ENCODE results near the gene TMPRSS6.

Gene TMPRSS6

GRCh38 chr22:37140686-37141323, 31.3 kb upstream of the TMPRSS6 start:
- no peak for DNase-seq (ENCODE audit: low spot score)

- DNase-seq (ENCODE audit: low spot score) = no peak
Measured at GRCh38 chr22:37139762-37140161, 30.2 kb upstream of the TMPRSS6 start.

- no peak for DNase-seq (ENCODE audit: low spot score)
Measured at GRCh38 chr22:37138849-37139561, 29.5 kb upstream of the TMPRSS6 start.

DNA sequence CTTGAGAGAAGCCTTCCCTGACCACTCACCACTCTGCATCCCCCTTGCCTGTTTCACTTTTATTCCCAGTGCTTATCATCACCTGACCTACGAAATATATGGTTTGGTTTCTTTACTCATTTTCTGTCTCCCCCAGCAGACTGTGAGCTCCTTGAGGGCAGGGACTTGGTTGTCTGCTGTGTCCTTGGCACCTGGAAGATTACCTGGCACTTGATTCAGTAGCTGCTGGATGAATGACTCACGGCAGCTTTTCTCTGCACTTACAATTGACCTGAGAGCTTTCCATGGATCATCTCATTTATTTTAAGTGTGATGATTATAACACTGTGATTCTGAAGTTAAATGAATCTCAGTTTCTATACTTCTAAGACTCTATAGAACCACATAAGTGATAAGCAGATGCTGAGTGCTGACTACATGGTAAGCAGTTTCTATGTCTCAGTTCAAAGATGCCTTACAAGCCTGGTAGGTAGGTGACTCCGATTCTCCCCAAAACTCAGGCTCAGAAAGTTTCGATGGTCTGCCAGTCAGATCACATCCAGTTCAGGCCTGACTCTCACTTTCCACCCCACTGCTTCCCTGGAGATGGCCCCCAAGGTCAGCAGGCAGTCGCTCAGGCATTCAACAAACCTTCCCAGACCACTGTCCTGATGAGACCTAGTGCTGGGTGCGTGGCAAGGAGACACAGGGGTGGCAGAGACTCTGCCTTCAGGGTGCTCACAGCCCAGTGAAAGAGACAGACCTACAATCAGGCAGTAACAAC, 28.6 kb upstream of the TMPRSS6 start:
- DNase-seq (ENCODE audit: low spot score) = no peak

- DNase-seq (ENCODE audit: low spot score) = no peak
Measured at GRCh38 chr22:37137131-37137530, 27.6 kb upstream of the TMPRSS6 start.

GRCh38 chr22:37135023-37135422, 25.5 kb upstream of the TMPRSS6 start:
- no peak for DNase-seq (ENCODE audit: low spot score)

- no peak for DNase-seq (ENCODE audit: low spot score)
Measured at GRCh38 chr22:37133304-37134018, 23.9 kb upstream of the TMPRSS6 start.

- DNase-seq (ENCODE audit: low spot score) = no peak
Measured at GRCh38 chr22:37132773-37133172, 23.3 kb upstream of the TMPRSS6 start.

DNA sequence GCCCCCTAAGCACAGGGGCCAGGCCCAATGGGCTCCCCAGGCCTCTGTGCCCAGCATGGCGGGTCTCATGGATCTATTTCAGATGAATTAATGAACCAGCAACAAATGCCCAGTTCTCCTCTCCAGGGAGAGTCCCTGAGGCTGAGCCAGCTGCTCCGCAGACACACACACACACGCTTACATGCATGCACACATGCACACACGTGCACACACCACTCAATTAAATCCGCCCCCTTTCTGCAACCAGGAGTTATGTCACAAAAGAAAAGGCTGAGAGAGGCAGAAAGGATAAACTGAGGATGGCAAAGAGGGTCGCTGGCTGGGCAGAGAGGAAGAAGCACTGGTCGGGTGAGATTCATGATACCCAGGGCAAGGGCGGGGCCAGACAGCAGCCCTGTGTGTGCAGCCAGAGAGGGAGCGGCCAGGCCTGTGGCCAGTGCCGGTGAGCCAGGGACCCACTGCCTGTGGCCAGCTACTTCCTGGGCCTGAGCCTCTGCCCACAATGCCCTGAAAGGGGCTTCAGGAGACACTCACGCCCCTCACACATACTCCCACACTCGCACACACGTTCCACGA, 20.4 kb upstream of the TMPRSS6 start:
- DNase-seq (ENCODE audit: low spot score) = no peak

GRCh38 chr22:37128555-37129281, 19.2 kb upstream of the TMPRSS6 start:
- no peak for DNase-seq (ENCODE audit: low spot score)

DNA sequence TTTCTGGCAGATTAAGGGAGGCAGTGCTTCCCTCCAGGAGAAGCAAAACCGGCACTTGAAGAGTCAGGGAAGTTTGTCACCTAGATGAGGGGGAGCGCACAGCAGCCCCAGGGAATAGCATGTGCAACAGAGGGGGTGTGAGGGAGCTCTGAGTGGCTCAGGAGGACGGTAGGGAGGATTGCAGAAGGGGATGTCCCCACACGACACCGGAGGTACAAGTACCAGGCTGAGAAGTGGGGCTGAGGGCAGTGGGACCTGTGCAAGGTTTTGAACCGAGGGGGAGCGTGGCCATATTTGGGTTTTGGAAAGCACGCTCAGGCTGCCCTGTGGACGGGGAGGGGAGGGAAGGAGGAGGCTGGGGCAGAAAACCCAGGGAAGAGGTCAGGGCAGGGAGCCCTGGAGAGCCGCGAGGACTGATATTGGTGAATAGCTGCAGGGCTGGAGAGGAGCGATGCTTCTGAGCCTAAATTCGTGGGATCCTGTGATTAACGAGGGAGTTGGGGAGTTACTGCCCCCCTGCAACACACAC, 17.9 kb upstream of the TMPRSS6 start:
- DNase-seq (ENCODE audit: low spot score) = no peak

GRCh38 chr22:37126882-37127281, 17.4 kb upstream of the TMPRSS6 start:
- DNase-seq (ENCODE audit: low spot score) = peak; percentile 63

- DNase-seq (ENCODE audit: low spot score) = peak; percentile 72
Measured at GRCh38 chr22:37126383-37126782, 16.9 kb upstream of the TMPRSS6 start.

DNA sequence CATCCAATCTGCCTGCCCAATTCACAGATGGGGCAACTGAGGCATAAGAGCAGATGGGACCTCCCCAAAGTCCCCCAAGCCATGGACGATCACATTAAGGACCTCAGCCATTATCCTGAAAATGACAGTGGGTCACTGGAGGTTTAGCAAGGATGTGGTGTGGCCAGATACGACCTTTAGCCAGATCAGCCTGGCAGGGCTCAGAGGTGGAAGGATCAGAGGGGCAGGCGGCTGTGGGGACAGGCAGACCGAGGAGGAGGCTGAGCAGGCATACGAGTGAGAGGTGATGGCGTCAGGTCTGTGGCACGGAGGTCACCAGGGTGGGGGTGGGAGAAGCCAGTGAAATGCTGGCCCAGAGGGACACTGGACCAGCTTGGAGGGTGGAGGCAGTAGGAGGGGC, 14.1 kb upstream of the TMPRSS6 start:
- DNase-seq (ENCODE audit: low spot score) = no peak

DNA sequence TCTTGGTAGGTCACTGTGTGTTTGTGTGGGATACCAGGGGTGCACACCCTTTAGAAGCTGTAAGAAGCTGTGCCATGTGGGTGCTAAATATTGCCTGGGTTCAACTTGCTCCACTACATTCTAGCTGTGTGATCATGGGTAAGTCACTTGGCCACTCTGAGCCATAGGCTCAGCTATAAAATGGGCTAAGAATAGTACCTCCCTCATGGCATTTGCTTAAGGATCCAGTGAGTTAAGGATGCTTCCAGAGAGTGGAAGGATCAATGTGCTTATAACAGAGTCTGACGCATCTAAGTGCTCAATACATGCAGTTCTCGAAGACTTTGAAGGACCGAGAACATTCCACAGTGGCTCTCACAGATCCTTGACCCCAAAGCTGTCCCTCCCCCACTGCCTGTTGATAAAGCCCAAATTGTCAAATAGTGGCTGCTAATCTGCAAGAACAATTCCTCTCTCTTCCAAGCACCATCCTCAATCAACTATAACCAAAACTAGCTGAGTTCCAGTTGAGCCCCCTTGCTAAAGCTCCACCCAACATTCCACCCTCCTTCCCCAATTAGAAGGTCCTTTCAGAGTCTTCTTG, 13.2 kb upstream of the TMPRSS6 start:
- no peak for DNase-seq (ENCODE audit: low spot score)

DNA sequence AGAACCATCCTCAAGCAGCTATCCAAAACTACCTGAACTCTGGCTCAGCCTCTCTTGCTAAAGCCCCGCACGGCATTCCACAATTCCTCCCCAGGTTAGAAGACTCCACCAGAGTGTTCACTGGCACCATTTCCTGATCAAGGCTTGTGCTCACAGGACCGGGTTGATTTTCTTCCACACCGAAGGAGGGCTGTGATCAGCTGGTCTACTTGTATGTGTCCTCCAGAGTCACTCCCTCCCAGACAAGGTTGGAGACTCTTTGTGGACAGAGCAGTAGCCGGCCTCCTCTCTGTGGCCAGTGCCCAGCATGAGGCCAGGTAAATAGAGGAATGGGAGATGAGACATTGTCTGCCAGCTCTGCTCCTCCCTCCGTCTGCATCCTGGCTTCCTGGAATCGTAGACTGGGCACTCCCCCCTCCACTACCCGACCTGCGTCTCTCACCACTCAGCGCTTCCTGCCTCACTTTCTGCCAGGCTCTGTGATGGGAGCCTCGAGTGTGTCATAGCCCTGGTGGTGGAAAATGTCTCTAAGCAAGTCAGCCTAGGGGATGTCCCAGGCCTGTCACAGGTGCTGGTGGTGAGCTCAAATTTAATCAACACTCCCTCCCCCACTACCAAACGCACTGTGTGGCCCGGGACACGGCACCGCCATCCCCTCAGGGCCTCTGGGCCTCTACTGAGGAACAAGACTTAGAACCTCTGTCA, 12.5 kb upstream of the TMPRSS6 start:
- DNase-seq (ENCODE audit: low spot score) = no peak

DNA sequence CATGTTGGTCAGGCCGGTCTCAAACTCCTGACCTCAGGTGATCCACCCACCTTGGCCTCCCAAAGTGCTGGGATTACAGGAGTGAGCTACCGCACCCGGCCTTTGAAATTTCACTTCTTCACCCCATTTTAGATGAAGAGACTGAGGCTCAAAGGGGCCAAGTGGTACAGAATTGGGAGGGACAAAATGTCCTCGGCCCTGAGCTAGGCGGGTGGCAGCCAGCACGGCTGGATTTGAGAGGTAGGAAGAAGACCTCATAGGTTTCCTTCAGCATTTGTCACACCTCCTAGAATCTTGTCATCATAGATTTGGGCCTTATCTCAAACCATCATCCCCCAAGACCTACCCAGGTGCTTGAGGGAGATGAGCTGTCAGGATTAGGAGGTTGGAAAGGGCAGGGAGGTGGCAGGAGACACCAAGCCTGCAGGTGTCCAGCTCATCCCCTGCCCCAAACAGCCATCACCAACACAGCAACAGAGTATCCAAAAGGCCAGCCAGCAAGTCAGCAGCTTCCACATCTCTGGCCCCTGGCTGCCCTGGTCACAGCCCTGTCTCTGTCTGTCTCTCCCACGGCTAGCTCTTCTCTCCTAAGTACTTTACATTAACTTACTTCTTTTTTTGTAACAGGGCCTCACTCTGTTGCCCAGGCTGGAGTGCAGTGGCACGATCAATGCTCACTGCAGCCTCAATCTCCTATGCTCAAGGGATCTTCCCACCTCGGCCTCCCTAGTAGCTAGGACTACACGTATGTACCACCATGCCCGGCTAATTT, 11.2 kb upstream of the TMPRSS6 start:
- DNase-seq (ENCODE audit: low spot score) = no peak

- no peak for DNase-seq (ENCODE audit: low spot score)
Measured at GRCh38 chr22:37119872-37120271, 10.4 kb upstream of the TMPRSS6 start.

DNA sequence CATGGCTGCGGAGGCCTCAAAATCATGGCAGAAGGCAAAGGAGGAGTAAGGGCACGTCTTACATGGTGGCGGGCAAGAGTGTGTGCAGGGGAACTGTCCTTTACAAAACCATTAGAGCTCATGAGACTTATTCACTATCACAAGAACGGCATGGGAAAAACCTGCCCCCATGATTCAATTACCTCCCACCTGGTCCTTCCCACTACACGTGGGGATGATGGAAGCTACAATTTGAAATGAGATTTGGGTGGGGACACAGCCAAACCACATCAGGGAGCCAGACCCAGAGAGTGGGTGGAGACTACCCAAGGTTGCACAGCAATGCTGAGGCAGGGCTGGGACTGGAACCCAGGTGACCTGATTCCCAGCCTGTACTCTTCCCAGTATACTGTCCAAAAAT, 8.6 kb upstream of the TMPRSS6 start:
- no peak for DNase-seq (ENCODE audit: low spot score)
